Peyer's patch (tissue), 4 donors: ENCODE measurements around the gene IQCM.

ENCODE experiments used
- CTCF ChIP-seq, 6 experiments: fragments of 450-650 bp in 4 of 6; fragments of 200-600 bp in 2 of 6; sonication (generic) in 1 of 6; IDR thresholded peaks; one replicate each; pipeline ENCODE4 v1.5.1; 2017 to 2019; ENCODE audit warnings: antibody characterized with exemption in 6 of 6, mild to moderate bottlenecking in 3 of 6, moderate library complexity in 1 of 6
- POLR2A ChIP-seq, 2 donors: fragments of 450-650 bp; IDR thresholded peaks; one replicate each; pipeline ENCODE4 v1.5.1; 2017; ENCODE audit warnings: antibody characterized with exemption in 2 of 2, mild to moderate bottlenecking in 2 of 2, moderate library complexity in 2 of 2

GRCh38 chr4:149793459-149793858 is 22.2 kb downstream of the IQCM start:
- TF ChIP-seq CTCF (IDR thresholded peaks at IDR 0.05) (no peak), POLR2A (IDR thresholded peaks at IDR 0.05) (no peak)
